ENCODE results near the gene ADAMTS9.

GRCh38 chr3:64675687-64676247, 12.0 kb downstream of the ADAMTS9 start:
- TF ChIP-seq CTCF (IDR thresholded peaks at IDR 0.05; ENCODE audit: insufficient read depth, low read length, poor library complexity, severe bottlenecking) (no peak), EZH2phosphoT487 (conservative IDR thresholded peaks at IDR 0.05; ENCODE audit: low read length) (no peak)

Measured in SU-DHL-6 (cell line).